ENCODE results near the gene EGFR. TPM values are rescaled to one million over a fixed set of nuclear protein-coding genes. Genes with fewer than 3 reads are reported as not detected.
A peak's percentile ranks its signal among the peaks of the same experiment; 100 is the strongest.

The EGFR gene
- total RNA-seq, 8 experiments from 2014 or later = 0.81 to 22.6 (median 3.6) TPM

- peak; percentile 70 to 82 (median 74) for ATAC-seq (replicated peaks in 6 of 8)
- in situ Hi-C loops (cut with MboI; ENCODE audit: low pct_unique_long_range_greater_than_20kb in 2 of 9, low sequenced_read_pairs in 9 of 9, unreplicated experiment in 9 of 9) = loop anchor here in 7 of 9 experiments (5.0 to 25.0 kb wide), 5 partner anchors 218 to 483 kb away; no protein-coding TSS in a partner anchor
- 0 to 100% (median 39%) methylated on average over 1 to 20 of the region's 43 CpGs; no CpG with 5 or more reads in 2 of the 10 experiments for WGBS, 10 experiments
- Histone ChIP-seq H3K27ac (no peak overlapping the region), H3K4me1 (replicated peaks in 1 of 2) (peaks cover 0 to 4% of the 10 kb centered on the region in 2 donors), H3K4me3 (peak overlapping the region; percentile 37 to 49 (median 43))
Observed at GRCh38 chr7:55255496-55256445, 237.0 kb downstream of the EGFR start.

GRCh38 chr7:55258631-55259030 is 239.8 kb downstream of the EGFR start:
- WGBS, 10 experiments = 60 to 92% (median 76%) methylated on average over 1 to 9 of the region's 9 CpGs
- H3K4me3 ChIP-seq = no peak overlapping the region
- no peak overlapping the region for H3K27ac ChIP-seq
- H3K4me1 ChIP-seq (replicated peaks in 1 of 2) = peaks cover 0 to 4% of the 10 kb centered on the region in 2 donors
- in situ Hi-C loops (cut with MboI; ENCODE audit: low pct_unique_long_range_greater_than_20kb in 2 of 9, low sequenced_read_pairs in 9 of 9, unreplicated experiment in 9 of 9) = loop anchor here in 7 of 9 experiments (5.0 to 25.0 kb wide), 5 partner anchors 221 to 486 kb away; no protein-coding TSS in a partner anchor
- ATAC-seq (replicated peaks in 6 of 8) = peak in 1 of 8 experiments; percentile 49

- in situ Hi-C loops (cut with MboI; ENCODE audit: low pct_unique_long_range_greater_than_20kb in 2 of 9, low sequenced_read_pairs in 9 of 9, unreplicated experiment in 9 of 9) = loop anchor here in 4 of 9 experiments (10.0 to 25.0 kb wide), 4 partner anchors 223 to 485 kb away; no protein-coding TSS in a partner anchor
- no peak overlapping the region for H3K27ac ChIP-seq
- 0 to 100% (median 87%) methylated on average over 1 to 7 of the region's 9 CpGs; no CpG with 5 or more reads in 1 of the 10 experiments for whole genome bisulfite sequencing, 10 experiments
- H3K4me1 ChIP-seq (replicated peaks in 1 of 2) = no peaks in the 10 kb centered on the region
- no peak overlapping the region for H3K4me3 ChIP-seq
- no peak for ATAC-seq (replicated peaks in 6 of 8)
Observed at GRCh38 chr7:55260171-55260570, 241.4 kb downstream of the EGFR start.

DNA sequence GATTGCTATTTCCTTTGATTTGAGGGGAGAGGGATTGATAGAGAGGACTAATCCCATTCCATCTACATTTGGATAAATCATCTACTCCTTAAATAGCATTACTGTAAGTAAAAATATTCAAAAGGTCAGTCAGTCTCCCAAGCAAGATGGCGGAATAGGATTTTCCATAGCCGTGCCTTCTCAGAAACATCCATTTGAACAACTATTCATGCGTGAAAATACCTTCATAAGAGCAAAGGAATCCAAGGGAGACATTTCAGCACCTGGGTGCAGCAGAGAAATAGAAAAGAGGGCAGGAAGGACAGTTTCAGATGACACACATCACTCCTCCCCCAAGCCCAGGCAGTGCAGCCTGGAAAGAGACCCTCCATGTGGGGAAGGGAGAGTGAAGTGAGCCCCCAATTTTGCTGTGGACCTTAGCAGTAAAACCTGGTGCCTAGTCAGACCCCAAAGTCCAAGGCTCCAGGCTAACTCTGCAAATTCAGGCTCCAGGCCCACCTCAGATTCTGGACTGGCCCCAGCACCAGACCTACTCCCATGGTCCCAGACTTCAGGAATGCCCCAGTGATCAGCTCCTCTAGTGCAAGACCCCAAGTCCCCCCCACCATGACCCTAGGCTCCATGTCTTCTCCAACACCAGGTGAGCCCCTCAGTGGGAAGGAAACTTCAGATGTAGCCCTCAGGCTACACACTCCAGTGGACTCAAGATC is 242.0 kb downstream of the EGFR start:
- in situ Hi-C loops (cut with MboI; ENCODE audit: low pct_unique_long_range_greater_than_20kb in 2 of 9, low sequenced_read_pairs in 9 of 9, unreplicated experiment in 9 of 9) = loop anchor here in 4 of 9 experiments (10.0 to 25.0 kb wide), 4 partner anchors 224 to 486 kb away; no protein-coding TSS in a partner anchor
- Histone ChIP-seq H3K4me3 (no peak overlapping the region), H3K4me1 (replicated peaks in 1 of 2) (no peaks in the 10 kb centered on the region), H3K27ac (no peak overlapping the region)
- no peak for ATAC-seq (replicated peaks in 6 of 8)
- WGBS, 10 experiments = 40 to 100% (median 76%) methylated on average over 1 to 3 of the region's 3 CpGs; no CpG with 5 or more reads in 2 of the 10 experiments

All from motor neuron (in vitro differentiated cells).